Measurements from ENCODE around the gene SOX15. TPM values are rescaled to one million over a fixed set of nuclear protein-coding genes. Genes with fewer than 3 reads are reported as not detected.
"Not testable (repeated sequence)": the region's sequence is repeated elsewhere in the genome, so short reads cannot be mapped to it uniquely, and the experiment has no call there.

Gene SOX15
- total and polyA plus RNA-seq, 2 of the 4 experiments (the other 2 are of a cell fraction), result 0.18 to 0.62 TPM

DNA sequence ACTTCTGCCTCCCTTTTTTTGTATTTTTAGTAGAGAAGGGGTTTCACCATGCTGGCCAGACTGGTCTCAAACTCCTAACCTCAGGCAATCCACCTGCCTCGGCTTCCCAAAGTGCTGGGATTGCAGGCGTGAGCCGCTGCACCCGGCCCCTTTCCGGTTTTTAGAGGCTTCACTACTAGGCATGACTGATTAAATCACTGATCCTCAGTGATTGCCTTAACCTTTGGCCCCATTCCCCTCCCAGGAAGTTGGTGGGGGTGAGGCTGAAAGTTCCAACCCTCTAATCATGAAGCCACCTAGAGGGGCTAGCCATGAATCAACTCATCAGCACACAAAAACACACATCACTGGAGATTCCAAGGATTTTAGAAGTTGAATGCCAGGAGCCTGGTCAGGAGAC lies 7.7 kb upstream of the SOX15 start:
- H3K4me3 ChIP-seq (ENCODE audit: insufficient read depth, low read depth, low read length); H2BK20ac ChIP-seq (ENCODE audit: low read depth, low read length); H3K4me2 ChIP-seq (ENCODE audit: low read depth, low read length); H2AK5ac ChIP-seq (ENCODE audit: low read depth, low read length); POLR2A ChIA-PET (ENCODE audit: unreplicated experiment); H3K14ac ChIP-seq (replicated peaks; ENCODE audit: low read depth, low read length); H3K4ac ChIP-seq (ENCODE audit: low read depth, low read length); H2BK5ac ChIP-seq (ENCODE audit: low read depth, low read length, poor library complexity, severe bottlenecking); H4K91ac ChIP-seq (ENCODE audit: insufficient read depth, low read depth, low read length); intact Hi-C loops (cut with micrococcal nuclease); H3K23ac ChIP-seq (ENCODE audit: low read depth, low read length); H4K20me1 ChIP-seq (ENCODE audit: insufficient read depth, low read length); H3K27me3 ChIP-seq (ENCODE audit: control insufficient read depth, insufficient read depth, low read length); H3K9ac ChIP-seq (ENCODE audit: low read depth, low read length); BruUV-seq (replicated peaks); H2BK15ac ChIP-seq (ENCODE audit: low read depth, low read length); H4K5ac ChIP-seq (ENCODE audit: low read depth, low read length); ATAC-seq (ENCODE audit: low read depth); H3K9me3 ChIP-seq (ENCODE audit: control insufficient read depth, insufficient read depth, low read length); H3K27ac ChIP-seq (ENCODE audit: insufficient read depth, low read length); H3K9me1 ChIP-seq (ENCODE audit: insufficient read depth, low read length); in situ Hi-C loops (cut with MboI; ENCODE audit: low sequenced_read_pairs); DNase-seq; H3K18ac ChIP-seq (ENCODE audit: low read depth, low read length); H2AK9ac ChIP-seq (replicated peaks; ENCODE audit: low read depth, low read length, poor library complexity); H4K8ac ChIP-seq (ENCODE audit: low read depth in 2 of 2, low read length in 2 of 2); dilution Hi-C loops (cut with HindIII; ENCODE audit: low sequenced_read_pairs, unreplicated experiment); H3K56ac ChIP-seq (ENCODE audit: extremely low read depth, insufficient read depth, low read length); H2AFZ ChIP-seq (replicated peaks; ENCODE audit: low read length, poor library complexity); H2BK120ac ChIP-seq (ENCODE audit: low read depth, low read length); CTCF ChIA-PET; H3K4me1 ChIP-seq (ENCODE audit: control insufficient read depth, insufficient read depth, low read length): not testable (repeated sequence)
- peaks cover 7 to 10% of the 10 kb centered on the region in 2 experiments; a peak in 2 of 4 replicates for H3K79me1 ChIP-seq (ENCODE audit: low read depth in 1 of 2, low read length in 2 of 2)
- peaks cover 71% of the 10 kb centered on the region for H3K36me3 ChIP-seq (ENCODE audit: control insufficient read depth, insufficient read depth, low read length)
- WGBS, 2 experiments (ENCODE audit: extremely low coverage in 2 of 2, insufficient read length in 1 of 2), result 100% methylated on average over 2 of the region's 5 CpGs; no CpG with 5 or more reads in 1 of the 2 experiments
